OCI-LY7 (cell line): Measurements from ENCODE around the gene OPCML. TPM values are rescaled to one million over a fixed set of nuclear protein-coding genes. Genes with fewer than 3 reads are reported as not detected.

Experiments used
- BruUV-seq: library from RNA; stranded (reverse); fragments of 400-500 nt; replicated peaks from 2 replicates; lab custom pipeline; 2021; lab: Mats Ljungman, UMichigan
- CTCF ChIA-PET: fragments of 300-600 bp; sonication (Branson Sonifier 250); formaldehyde crosslinking; loops from one replicate; lab custom pipeline; 2022; ENCODE audit warnings: antibody characterized with exemption; ENCODE audit not compliant: unreplicated experiment; lab: Charles Lee
- POLR2A ChIA-PET: fragments of 300-600 bp; sonication (Branson Sonifier 250); formaldehyde crosslinking; loops from one replicate; lab custom pipeline; 2022; ENCODE audit warnings: antibody characterized with exemption; lab: Charles Lee
- DNase-seq: peaks from one replicate; pipeline ENCODE4 v3.0.0-alpha.2; 2015; ENCODE audit warnings: low spot score
- H2AFZ ChIP-seq: fragments of 200-600 bp; sonication (generic), shearing (Covaris generic); 2 replicates; pipeline ENCODE4 v1.6.1; 2014; ENCODE audit warnings: mild to moderate bottlenecking, antibody characterized with exemption, low read length, moderate library complexity
- H3K27ac ChIP-seq: fragments of 200-600 bp; sonication (generic); 2 replicates; pipeline ENCODE4 v1.5.1; 2014; ENCODE audit warnings: mixed run types, low read depth, mild to moderate bottlenecking, moderate library complexity, low read length, inconsistent platforms; ENCODE audit not compliant: poor library complexity, severe bottlenecking
- H3K36me3 ChIP-seq: fragments of 200-600 bp; sonication (generic); 2 replicates; pipeline ENCODE4 v1.6.1; 2014; ENCODE audit warnings: mild to moderate bottlenecking, antibody characterized with exemption, low read length, moderate library complexity, mixed read lengths; ENCODE audit not compliant: insufficient read depth
- H3K4me1 ChIP-seq: fragments of 200-600 bp; sonication (generic); 2 replicates; pipeline ENCODE4 v1.5.1; 2014; ENCODE audit warnings: mild to moderate bottlenecking, low read length; ENCODE audit not compliant: insufficient read depth, poor library complexity, severe bottlenecking
- H3K4me2 ChIP-seq: fragments of 200-600 bp; sonication (generic); 2 replicates; pipeline ENCODE4 v1.6.1; 2014; ENCODE audit warnings: mild to moderate bottlenecking, low read length
- H3K4me3 ChIP-seq: fragments of 200-600 bp; sonication (generic); 2 replicates; pipeline ENCODE4 v1.5.1; 2014; ENCODE audit warnings: mild to moderate bottlenecking, low read depth, low read length; ENCODE audit not compliant: poor library complexity, severe bottlenecking
- H3K79me2 ChIP-seq: fragments of 200-600 bp; sonication (generic); 2 replicates; pipeline ENCODE4 v1.6.1; 2016; ENCODE audit warnings: low read depth, mild to moderate bottlenecking, low read length, moderate library complexity, mixed read lengths; ENCODE audit not compliant: insufficient read depth
- H3K9me2 ChIP-seq: fragments of 200-600 bp; sonication (generic); 2 replicates; pipeline ENCODE4 v1.6.1; 2016; ENCODE audit warnings: mild to moderate bottlenecking, low read length, mixed read lengths; ENCODE audit not compliant: insufficient read depth
- H3K9me3 ChIP-seq: fragments of 200-600 bp; sonication (generic); 2 replicates; pipeline ENCODE4 v1.6.1; 2014; ENCODE audit warnings: mild to moderate bottlenecking, mixed run types, low read length, mixed read lengths
- H4K20me1 ChIP-seq: fragments of 200-600 bp; sonication (generic); 2 replicates; pipeline ENCODE4 v1.6.1; 2014; ENCODE audit warnings: mild to moderate bottlenecking, antibody characterized with exemption, low read length, moderate library complexity, mixed read lengths; ENCODE audit not compliant: insufficient read depth
- CTCF ChIP-seq: fragments of 200-600 bp; sonication (generic); conservative IDR thresholded peaks from 2 replicates; pipeline ENCODE4 v1.5.1; 2014; ENCODE audit warnings: mild to moderate bottlenecking, antibody characterized with exemption, low read length, moderate library complexity, mixed read lengths
- EZH2phosphoT487 ChIP-seq: fragments of 200-600 bp; sonication (generic); IDR thresholded peaks from 2 replicates; pipeline ENCODE4 v1.6.1; 2018; ENCODE audit warnings: low read depth, borderline replicate concordance, mild to moderate bottlenecking, mixed run types, antibody characterized with exemption, low read length, moderate library complexity, mixed read lengths
- intact Hi-C: fragments of 100-400 bp; cut with micrococcal nuclease; formaldehyde crosslinking; loops from one replicate; pipeline ENCODE4 v1.10.0; 2022; ENCODE audit not compliant: unreplicated experiment
- total RNA-seq, 2 experiments: library from RNA; depleted of rRNA in 1 of 2; stranded (reverse); fragments of >200 nt in 1 of 2; shearing (Covaris generic) in 1 of 2; gene quantifications; 2 replicates each; pipeline ENCODE4 v1.2.3, GENCODE V29; 2014 to 2022

OPCML gene
- total RNA-seq, 2 experiments from 2014 or later = not detected

- intact Hi-C loops = no loop called here
- no peaks in the 10 kb centered on the region for H4K20me1 ChIP-seq
- H3K4me2 ChIP-seq = no peak overlapping the region
- no peak overlapping the region for H3K27ac ChIP-seq
- no peaks in the 10 kb centered on the region for H3K9me3 ChIP-seq
- no peaks in the 10 kb centered on the region for H3K9me2 ChIP-seq
- H2AFZ ChIP-seq = no peak overlapping the region
- no TSS peak for BruUV-seq
- CTCF ChIA-PET = no interaction called here
- no peak overlapping the region for H3K4me3 ChIP-seq
- H3K79me2 ChIP-seq = no peaks in the 10 kb centered on the region
- H3K4me1 ChIP-seq = no peaks in the 10 kb centered on the region
- no peaks in the 10 kb centered on the region for H3K36me3 ChIP-seq
- TF ChIP-seq EZH2phosphoT487 (no peak), CTCF (no peak)
- POLR2A ChIA-PET = no interaction called here
- no peak for DNase-seq
Observed at GRCh38 chr11:133269267-133269666, 263.0 kb downstream of the OPCML start.

DNA sequence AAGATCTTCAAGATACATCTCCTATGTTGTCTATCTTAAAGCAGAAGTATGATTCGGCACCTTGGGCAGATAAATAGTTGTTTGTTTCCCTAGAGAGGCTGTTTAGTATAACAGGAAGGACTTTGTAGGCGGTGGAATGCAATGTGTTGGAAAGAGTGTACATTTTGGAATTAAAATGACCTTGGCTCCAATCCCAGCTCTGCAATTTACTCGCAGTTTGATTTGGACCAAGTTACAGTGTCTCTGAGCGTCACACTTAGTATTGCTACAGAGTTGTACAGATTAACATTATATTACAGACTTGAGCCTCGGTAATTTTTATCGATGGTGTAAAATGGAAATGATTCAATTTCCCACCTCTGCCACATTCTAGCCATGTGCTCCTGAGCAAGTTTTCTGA, 265.3 kb downstream of the OPCML start:
- Histone ChIP-seq H3K4me2 (no peak overlapping the region), H3K36me3 (no peaks in the 10 kb centered on the region), H3K27ac (no peak overlapping the region), H3K4me3 (no peak overlapping the region), H2AFZ (no peak overlapping the region), H3K9me2 (no peaks in the 10 kb centered on the region), H3K79me2 (no peaks in the 10 kb centered on the region), H3K4me1 (no peaks in the 10 kb centered on the region), H3K9me3 (no peaks in the 10 kb centered on the region), H4K20me1 (no peaks in the 10 kb centered on the region)
- BruUV-seq = no TSS peak
- ChIA-PET POLR2A (no interaction called here), CTCF (no interaction called here)
- no peak for DNase-seq
- intact Hi-C loops = no loop called here
- TF ChIP-seq CTCF (no peak), EZH2phosphoT487 (no peak)

DNA sequence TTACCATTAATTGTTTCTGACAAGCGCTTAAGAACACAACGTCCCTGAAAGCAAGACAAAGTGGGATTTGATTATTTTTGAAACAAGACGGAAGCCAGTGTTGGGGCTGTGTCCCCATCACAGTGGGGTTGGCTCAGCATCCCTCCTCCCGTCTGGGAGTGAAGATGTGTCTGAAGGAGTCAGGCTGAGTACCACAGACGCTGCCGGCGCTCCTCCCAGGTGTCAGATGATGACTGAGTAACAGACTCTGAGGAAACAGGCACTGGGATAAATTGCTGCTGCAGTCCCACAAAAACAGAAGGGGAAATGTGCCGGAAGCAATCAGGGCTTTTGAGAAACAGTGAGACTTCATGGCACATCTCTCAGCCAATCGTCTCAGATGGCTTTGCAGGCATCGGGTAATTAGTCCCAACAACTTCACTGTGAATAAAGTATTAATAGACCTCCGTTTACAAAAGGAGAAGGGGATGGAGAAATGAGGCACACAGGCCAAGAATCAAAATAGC, 266.7 kb downstream of the OPCML start:
- H3K36me3 ChIP-seq = no peaks in the 10 kb centered on the region
- CTCF ChIA-PET = no interaction called here
- intact Hi-C loops = no loop called here

More for the DNA sequence above, 266.7 kb downstream of the OPCML start:
- Histone ChIP-seq H3K4me2 (no peak overlapping the region), H3K27ac (no peak overlapping the region), H3K9me3 (no peaks in the 10 kb centered on the region), H3K4me3 (no peak overlapping the region), H2AFZ (no peak overlapping the region), H3K79me2 (no peaks in the 10 kb centered on the region), H4K20me1 (no peaks in the 10 kb centered on the region), H3K4me1 (no peaks in the 10 kb centered on the region), H3K9me2 (no peaks in the 10 kb centered on the region)
- no peak for DNase-seq
- BruUV-seq = no TSS peak
- POLR2A ChIA-PET = no interaction called here
- TF ChIP-seq CTCF (no peak), EZH2phosphoT487 (no peak)
